ENCODE measurements around the gene MFAP2. TPM values are rescaled to one million over a fixed set of nuclear protein-coding genes. Genes with fewer than 3 reads are reported as not detected.

The MFAP2 gene
- total RNA-seq, 2 donors from 2014 or later = 24.0 to 62.2 TPM

DNA sequence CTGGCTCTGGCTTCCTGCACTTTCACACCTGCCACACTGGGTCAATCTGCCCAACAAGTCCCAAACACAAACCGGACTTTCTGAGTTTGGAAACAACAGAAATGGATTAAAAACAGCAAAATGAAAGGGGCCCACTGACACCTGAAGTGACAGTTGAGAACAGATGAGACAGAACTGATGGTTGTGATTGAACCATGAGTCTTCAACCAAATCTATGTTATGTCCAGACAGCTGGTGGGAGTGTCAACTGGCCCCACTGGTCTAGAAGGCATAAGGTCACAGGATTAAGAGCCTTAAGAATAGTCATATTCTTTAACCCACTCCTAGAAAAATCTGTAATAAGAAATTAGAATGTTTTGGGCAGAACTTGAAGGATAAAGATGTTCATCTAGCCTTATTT is 44.3 kb upstream of the MFAP2 start:
- no peaks in the 10 kb centered on the region for H3K9me3 ChIP-seq
- no peak for ATAC-seq (ENCODE audit: insufficient number of reproducible peaks, low FRiP score, low read depth)
- H3K27me3 ChIP-seq (replicated peaks; ENCODE audit: insufficient read depth) = no peaks in the 10 kb centered on the region
- no peaks in the 10 kb centered on the region for H3K4me1 ChIP-seq (ENCODE audit: control insufficient read depth in 1 of 2, low read depth in 2 of 2)
- no peak overlapping the region for H3K4me3 ChIP-seq
- DNase-seq (ENCODE audit: low spot score) = no peak
- TF ChIP-seq, protein P1, sequence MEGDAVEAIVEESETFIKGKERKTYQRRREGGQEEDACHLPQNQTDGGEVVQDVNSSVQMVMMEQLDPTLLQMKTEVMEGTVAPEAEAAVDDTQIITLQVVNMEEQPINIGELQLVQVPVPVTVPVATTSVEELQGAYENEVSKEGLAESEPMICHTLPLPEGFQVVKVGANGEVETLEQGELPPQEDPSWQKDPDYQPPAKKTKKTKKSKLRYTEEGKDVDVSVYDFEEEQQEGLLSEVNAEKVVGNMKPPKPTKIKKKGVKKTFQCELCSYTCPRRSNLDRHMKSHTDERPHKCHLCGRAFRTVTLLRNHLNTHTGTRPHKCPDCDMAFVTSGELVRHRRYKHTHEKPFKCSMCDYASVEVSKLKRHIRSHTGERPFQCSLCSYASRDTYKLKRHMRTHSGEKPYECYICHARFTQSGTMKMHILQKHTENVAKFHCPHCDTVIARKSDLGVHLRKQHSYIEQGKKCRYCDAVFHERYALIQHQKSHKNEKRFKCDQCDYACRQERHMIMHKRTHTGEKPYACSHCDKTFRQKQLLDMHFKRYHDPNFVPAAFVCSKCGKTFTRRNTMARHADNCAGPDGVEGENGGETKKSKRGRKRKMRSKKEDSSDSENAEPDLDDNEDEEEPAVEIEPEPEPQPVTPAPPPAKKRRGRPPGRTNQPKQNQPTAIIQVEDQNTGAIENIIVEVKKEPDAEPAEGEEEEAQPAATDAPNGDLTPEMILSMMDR (IDR thresholded peaks at IDR 0.05) = no peak
- peaks cover 64% of the 10 kb centered on the region for H3K36me3 ChIP-seq
- no peak overlapping the region for H3K27ac ChIP-seq

DNA sequence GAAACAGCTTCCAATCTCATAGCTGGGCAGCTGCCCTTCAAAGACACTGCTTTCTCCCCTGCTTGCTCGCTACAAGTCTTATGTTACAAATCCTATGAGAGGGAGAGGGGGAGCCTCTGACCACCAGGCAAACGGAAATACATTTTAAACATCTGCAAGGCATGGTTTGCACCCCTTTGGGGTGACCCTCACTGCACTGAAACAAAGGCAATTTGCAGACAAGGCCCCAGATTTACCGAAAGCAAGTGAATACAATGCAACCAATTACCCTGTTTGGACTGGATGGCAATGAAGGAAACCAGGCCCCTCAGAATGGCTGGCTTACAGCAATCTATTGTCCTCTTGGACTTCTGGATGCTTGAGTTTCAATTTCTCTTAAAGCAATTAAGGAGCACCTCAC is 43.2 kb upstream of the MFAP2 start:
- no peak for ATAC-seq (ENCODE audit: insufficient number of reproducible peaks, low FRiP score, low read depth)
- no peak for DNase-seq (ENCODE audit: low spot score)
- H3K27ac ChIP-seq = no peak overlapping the region
- no peaks in the 10 kb centered on the region for H3K4me1 ChIP-seq (ENCODE audit: control insufficient read depth in 1 of 2, low read depth in 2 of 2)
- no peaks in the 10 kb centered on the region for H3K9me3 ChIP-seq
- H3K27me3 ChIP-seq (replicated peaks; ENCODE audit: insufficient read depth) = no peaks in the 10 kb centered on the region
- TF ChIP-seq, protein P1 (IDR thresholded peaks at IDR 0.05) = no peak
- no peak overlapping the region for H3K4me3 ChIP-seq
- H3K36me3 ChIP-seq = peaks cover 72% of the 10 kb centered on the region

DNA sequence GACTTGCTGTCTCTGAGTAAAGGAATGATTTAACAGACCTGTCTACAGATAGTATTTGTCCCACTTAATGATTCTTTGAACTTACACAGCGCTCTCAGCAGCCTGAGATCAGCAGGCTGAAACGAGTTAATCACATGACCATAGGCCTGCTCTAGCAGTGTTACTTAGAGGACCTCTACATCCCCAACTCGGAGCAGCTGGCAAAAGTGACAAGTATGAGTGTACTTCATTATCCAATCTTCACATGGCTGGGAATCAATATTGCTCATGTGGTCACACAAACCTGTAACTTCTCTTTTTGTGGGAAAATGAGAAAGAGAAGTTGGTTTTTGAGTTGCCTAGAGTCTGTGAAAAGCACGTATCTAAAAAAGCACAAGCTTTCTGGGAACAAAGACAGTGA is 42.7 kb upstream of the MFAP2 start:
- ATAC-seq (ENCODE audit: insufficient number of reproducible peaks, low FRiP score, low read depth) (no peak), DNase-seq (ENCODE audit: low spot score) (no peak)
- Histone ChIP-seq H3K9me3 (no peaks in the 10 kb centered on the region), H3K27ac (no peak overlapping the region), H3K27me3 (replicated peaks; ENCODE audit: insufficient read depth) (no peaks in the 10 kb centered on the region), H3K4me1 (ENCODE audit: control insufficient read depth in 1 of 2, low read depth in 2 of 2) (no peaks in the 10 kb centered on the region), H3K36me3 (peaks cover 72% of the 10 kb centered on the region), H3K4me3 (no peak overlapping the region)
- TF ChIP-seq, protein P1 (IDR thresholded peaks at IDR 0.05) = no peak

DNA sequence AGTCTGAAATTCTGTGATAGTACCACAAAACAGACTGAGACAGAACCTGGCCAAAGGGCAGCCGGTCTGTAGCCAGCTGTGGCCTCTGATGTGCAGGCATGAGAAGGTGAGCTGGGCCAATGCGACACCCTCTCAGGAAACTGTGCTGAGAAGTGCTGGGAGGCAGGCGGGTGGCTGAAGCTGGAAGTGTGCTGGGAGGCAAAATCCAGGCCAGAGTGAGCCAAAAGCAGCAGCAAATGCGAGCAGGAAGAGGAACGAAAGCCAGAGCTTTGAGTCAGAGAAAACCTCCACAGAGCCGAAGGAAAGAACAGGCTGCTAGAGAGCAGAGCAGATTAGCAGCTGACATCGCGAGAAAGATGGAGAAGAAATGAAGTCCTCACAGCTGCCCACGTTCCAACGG is 41.5 kb upstream of the MFAP2 start:
- ATAC-seq (ENCODE audit: insufficient number of reproducible peaks, low FRiP score, low read depth) = no peak
- no peaks in the 10 kb centered on the region for H3K9me3 ChIP-seq
- TF ChIP-seq, protein P1 (IDR thresholded peaks at IDR 0.05) = no peak
- no peak overlapping the region for H3K27ac ChIP-seq
- H3K4me3 ChIP-seq = no peak overlapping the region
- no peaks in the 10 kb centered on the region for H3K27me3 ChIP-seq (replicated peaks; ENCODE audit: insufficient read depth)
- no peak for DNase-seq (ENCODE audit: low spot score)
- H3K36me3 ChIP-seq = peaks cover 65% of the 10 kb centered on the region
- H3K4me1 ChIP-seq (ENCODE audit: control insufficient read depth in 1 of 2, low read depth in 2 of 2) = no peaks in the 10 kb centered on the region

DNA sequence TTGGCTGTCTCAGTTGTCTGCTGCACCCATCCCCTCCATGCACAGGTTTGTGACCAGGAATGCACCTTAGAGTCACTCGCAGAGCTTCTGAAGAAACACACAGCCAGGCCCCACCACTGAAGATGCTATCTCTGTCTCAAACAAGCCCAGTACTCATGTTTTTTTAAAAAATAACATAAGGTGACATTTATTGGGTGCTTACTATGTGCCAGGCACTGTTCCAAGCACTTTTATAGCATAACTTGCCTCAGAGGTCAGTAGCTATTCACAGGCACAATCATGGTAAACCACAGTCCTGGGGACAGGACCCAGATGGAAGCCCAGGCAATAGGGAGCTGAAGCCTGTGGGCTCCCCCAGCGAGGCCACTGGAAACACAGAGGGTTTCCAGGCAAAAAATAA is 40.1 kb upstream of the MFAP2 start:
- H3K4me3 ChIP-seq = no peak overlapping the region
- H3K27ac ChIP-seq = no peak overlapping the region
- no peaks in the 10 kb centered on the region for H3K27me3 ChIP-seq (replicated peaks; ENCODE audit: insufficient read depth)
- H3K9me3 ChIP-seq = no peaks in the 10 kb centered on the region
- TF ChIP-seq, protein P1 (IDR thresholded peaks at IDR 0.05) = no peak
- no peaks in the 10 kb centered on the region for H3K4me1 ChIP-seq (ENCODE audit: control insufficient read depth in 1 of 2, low read depth in 2 of 2)
- DNase-seq (ENCODE audit: low spot score) (no peak), ATAC-seq (ENCODE audit: insufficient number of reproducible peaks, low FRiP score, low read depth) (no peak)
- H3K36me3 ChIP-seq = peaks cover 56% of the 10 kb centered on the region

Data from thoracic aorta (tissue), 2 donors.